Measurements from ENCODE around the gene MMP25.

GRCh38 chr16:3075523-3075915 lies 29.2 kb downstream of the MMP25 start:
- TF ChIP-seq, protein P1, sequence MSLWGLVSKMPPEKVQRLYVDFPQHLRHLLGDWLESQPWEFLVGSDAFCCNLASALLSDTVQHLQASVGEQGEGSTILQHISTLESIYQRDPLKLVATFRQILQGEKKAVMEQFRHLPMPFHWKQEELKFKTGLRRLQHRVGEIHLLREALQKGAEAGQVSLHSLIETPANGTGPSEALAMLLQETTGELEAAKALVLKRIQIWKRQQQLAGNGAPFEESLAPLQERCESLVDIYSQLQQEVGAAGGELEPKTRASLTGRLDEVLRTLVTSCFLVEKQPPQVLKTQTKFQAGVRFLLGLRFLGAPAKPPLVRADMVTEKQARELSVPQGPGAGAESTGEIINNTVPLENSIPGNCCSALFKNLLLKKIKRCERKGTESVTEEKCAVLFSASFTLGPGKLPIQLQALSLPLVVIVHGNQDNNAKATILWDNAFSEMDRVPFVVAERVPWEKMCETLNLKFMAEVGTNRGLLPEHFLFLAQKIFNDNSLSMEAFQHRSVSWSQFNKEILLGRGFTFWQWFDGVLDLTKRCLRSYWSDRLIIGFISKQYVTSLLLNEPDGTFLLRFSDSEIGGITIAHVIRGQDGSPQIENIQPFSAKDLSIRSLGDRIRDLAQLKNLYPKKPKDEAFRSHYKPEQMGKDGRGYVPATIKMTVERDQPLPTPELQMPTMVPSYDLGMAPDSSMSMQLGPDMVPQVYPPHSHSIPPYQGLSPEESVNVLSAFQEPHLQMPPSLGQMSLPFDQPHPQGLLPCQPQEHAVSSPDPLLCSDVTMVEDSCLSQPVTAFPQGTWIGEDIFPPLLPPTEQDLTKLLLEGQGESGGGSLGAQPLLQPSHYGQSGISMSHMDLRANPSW (CRISPR knock-in tag; conservative IDR thresholded peaks at IDR 0.05; ENCODE audit: low read depth), result no peak
- TF ChIP-seq FOXJ3 (CRISPR knock-in tag; IDR thresholded peaks at IDR 0.05; ENCODE audit: borderline replicate concordance) (no peak), ATF2 (CRISPR knock-in tag; IDR thresholded peaks at IDR 0.05; ENCODE audit: borderline replicate concordance, low read depth) (no peak), NR2C2 (CRISPR knock-in tag; IDR thresholded peaks at IDR 0.05) (no peak), FOXK1 (CRISPR knock-in tag; IDR thresholded peaks at IDR 0.05) (no peak), NFYB (CRISPR knock-in tag; conservative IDR thresholded peaks at IDR 0.05; ENCODE audit: low read depth) (no peak), MLX (CRISPR knock-in tag; IDR thresholded peaks at IDR 0.05) (no peak), ZNF263 (CRISPR knock-in tag; IDR thresholded peaks at IDR 0.05; ENCODE audit: low read depth) (no peak)
- TF ChIP-seq, protein P2, sequence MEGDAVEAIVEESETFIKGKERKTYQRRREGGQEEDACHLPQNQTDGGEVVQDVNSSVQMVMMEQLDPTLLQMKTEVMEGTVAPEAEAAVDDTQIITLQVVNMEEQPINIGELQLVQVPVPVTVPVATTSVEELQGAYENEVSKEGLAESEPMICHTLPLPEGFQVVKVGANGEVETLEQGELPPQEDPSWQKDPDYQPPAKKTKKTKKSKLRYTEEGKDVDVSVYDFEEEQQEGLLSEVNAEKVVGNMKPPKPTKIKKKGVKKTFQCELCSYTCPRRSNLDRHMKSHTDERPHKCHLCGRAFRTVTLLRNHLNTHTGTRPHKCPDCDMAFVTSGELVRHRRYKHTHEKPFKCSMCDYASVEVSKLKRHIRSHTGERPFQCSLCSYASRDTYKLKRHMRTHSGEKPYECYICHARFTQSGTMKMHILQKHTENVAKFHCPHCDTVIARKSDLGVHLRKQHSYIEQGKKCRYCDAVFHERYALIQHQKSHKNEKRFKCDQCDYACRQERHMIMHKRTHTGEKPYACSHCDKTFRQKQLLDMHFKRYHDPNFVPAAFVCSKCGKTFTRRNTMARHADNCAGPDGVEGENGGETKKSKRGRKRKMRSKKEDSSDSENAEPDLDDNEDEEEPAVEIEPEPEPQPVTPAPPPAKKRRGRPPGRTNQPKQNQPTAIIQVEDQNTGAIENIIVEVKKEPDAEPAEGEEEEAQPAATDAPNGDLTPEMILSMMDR (IDR thresholded peaks at IDR 0.05), result no peak
- TF ChIP-seq, protein P3, sequence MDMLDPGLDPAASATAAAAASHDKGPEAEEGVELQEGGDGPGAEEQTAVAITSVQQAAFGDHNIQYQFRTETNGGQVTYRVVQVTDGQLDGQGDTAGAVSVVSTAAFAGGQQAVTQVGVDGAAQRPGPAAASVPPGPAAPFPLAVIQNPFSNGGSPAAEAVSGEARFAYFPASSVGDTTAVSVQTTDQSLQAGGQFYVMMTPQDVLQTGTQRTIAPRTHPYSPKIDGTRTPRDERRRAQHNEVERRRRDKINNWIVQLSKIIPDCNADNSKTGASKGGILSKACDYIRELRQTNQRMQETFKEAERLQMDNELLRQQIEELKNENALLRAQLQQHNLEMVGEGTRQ (CRISPR knock-in tag; IDR thresholded peaks at IDR 0.05), result no peak

Data from WTC11 (cell line).